Stimulated activated CD8-positive, alpha-beta memory T cell treated with anti-CD3 and anti-CD28 coated beads, Interleukin-7, amount 100 ng/mL, for 48 hours (primary cell): Measurements from ENCODE around the gene SLA2.
A peak's percentile ranks its signal among the peaks of the same experiment; 100 is the strongest.
"Not testable (repeated sequence)": the region's sequence is repeated elsewhere in the genome, so short reads cannot be mapped to it uniquely, and the experiment has no call there.

Experiments used
- DNase-seq, 2 donors: peaks; one replicate each; pipeline ENCODE4 v3.0.0-alpha.2; 2020; ENCODE audit warnings: low read depth in 1 of 2; ENCODE audit errors: extremely low read depth in 1 of 2

SLA2 gene

DNA sequence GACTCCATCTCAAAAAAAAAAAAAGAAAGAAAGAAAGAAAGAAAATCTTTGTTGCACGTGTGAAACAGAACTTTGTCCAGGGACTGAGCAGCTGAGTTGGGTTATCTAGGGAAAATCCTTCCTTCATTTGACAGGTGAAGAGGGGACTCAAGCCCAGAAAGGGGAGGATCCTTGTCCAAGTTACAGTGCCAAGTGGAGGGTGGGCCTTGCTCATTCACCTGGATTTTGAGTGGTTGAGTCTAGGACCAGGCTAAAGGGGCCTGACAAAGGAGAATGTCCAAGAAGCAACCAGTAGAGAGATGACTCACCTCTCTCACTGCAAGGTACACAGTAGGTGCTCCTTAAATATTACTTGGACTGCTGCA lies 69.9 kb downstream of the SLA2 start:
- no peak for DNase-seq

GRCh38 chr20:36574366-36575135 lies 71.4 kb downstream of the SLA2 start:
- peak in 1 of 2 donors; percentile 22 for DNase-seq

- no peak for DNase-seq
Measured at GRCh38 chr20:36573798-36574365, 72.1 kb downstream of the SLA2 start.

GRCh38 chr20:36573103-36573797 lies 72.7 kb downstream of the SLA2 start, which contains the start of gene TGIF2:
Gene TGIF2, plus strand, starts transcription at chr20:36573597. Its CDS starts 5,178 bp downstream, at chr20:36578775.
- DNase-seq: peak; percentile 81 to 92

- DNase-seq: peak in 1 of 2 donors; percentile 78
Measured at GRCh38 chr20:36572701-36573102, 73.3 kb downstream of the SLA2 start.

DNA sequence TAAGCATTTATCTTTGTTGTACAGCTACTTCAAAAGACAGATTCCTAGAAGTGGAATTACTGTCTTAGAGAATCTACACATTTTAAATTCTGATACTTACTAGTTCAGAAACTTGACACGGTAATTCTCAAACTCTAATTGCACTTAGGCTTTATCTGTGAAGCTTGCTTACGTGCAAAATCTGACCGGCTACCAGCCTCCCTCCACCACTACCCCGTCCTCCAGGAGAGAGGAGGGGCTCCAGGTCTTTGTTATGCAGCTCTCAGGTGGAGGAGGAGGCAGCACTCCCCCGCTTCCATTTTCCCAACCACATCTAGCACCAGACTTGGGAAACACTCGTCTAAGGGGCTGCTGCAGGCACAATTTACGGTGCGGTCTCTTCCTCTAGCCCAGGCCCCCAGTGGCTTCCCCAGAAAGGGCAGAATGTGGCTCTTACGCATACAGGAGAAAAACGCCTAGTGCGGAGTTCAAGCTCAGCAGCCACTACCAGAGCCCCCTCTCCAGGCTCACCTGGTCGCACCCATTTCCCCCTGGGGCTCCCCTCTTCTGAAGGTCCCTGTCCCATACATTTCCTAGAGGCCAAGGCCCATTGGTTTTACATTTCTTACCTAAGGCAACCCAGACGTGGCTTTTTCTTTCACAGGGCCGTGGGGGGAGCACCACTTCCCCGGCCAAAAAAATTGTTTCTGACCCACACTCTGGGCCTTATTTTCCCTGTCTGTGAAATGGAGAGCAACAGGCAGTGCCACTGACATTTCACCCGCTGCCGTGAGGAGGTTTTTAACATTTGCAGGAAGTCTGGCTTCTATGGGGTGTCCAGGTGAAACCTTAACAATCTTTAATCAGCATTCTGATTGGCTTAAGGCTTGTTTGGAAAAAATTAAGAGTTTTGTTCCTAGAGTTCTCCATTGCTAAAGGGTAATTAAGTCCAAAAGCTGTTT lies 74.2 kb downstream of the SLA2 start:
- no peak for DNase-seq

- DNase-seq: no peak
Measured at GRCh38 chr20:36569847-36570429, 76.1 kb downstream of the SLA2 start.

DNA sequence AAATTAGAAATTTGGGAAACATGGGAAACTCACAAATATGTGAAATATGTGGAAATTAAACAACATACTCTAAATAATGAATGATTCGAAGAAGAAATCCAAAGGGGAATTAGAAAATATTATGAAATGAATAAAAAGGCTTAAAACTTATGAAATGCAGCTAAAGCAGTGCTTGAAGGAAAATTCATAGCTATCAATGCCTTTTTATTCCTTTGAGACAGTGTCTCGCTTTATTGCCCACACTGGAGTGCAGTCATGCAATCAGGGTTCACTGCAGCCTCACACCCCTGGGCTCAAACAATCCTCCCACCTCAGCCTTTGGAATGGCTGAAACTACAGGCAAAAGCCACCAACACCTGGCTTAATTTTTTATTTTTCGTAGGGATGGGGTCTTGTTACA lies 80.5 kb downstream of the SLA2 start:
- DNase-seq: no peak

GRCh38 chr20:36564726-36565121 lies 81.3 kb downstream of the SLA2 start:
- DNase-seq: not testable (repeated sequence)

DNA sequence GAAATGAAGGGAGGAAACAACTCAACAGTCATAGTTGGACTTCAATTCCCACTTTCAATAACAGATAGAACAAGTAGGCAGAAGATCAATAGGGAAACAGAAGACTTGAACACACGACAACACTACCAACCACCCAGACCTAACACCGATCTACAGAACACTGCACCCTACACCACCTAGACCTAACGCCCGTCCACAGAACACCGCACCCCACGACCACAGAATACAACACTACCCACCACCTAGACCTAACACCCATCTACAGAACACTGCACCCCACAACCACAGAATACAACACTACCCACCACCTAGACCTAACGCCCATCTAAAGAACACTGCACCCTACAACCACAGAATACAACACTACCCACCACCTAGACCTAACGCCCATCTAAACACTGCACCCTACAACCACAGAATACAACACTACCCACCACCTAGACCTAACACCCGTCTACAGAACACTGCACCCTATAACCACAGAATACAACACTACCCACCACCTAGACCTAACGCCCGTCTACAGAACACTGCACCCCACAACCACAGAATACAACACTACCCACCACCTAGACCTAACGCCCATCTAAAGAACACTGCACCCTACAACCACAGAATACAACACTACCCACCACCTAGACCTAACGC lies 81.8 kb downstream of the SLA2 start:
- DNase-seq: not testable (repeated sequence)

DNA sequence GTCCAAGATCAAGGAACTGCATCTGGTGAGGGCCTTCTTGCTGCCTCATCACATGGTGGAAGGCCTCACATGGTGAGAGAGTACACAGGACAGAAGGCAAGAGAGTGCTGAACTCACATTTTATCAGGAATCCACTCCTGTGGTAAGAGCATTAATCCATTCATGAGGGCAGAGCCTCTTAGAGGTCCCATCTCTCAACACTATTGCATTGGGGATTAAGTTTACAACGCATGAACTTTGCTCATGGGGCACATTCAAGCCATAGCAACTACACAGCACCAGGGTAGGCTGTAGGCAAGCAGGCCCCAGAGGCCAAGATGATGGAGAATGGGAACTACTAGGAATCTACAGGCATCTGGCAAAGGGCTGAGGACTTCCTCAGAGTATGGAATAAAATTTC lies 82.6 kb downstream of the SLA2 start:
- DNase-seq: no peak

DNA sequence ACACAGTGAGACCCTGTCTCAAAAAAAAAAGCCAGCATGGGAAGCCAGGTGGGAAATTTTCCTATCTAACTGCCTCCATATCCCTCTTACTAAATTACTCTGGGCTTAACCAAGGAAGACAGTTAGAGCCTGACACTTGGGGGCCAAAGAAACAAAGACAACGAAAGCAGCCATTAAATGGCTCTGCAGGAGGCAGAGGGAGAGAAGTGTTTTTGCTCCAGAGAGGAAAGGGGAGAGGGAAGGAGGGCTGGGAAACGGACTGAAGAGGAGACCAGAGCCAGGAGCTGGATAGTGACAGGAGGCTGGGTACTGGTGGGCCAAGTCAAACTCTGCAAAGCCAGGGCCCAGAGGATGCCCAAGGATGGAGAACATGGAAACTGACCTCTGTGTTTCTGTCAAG lies 83.3 kb downstream of the SLA2 start:
- DNase-seq: no peak
